AG04449 (cell line): ENCODE results near the gene SVEP1.

Experiments used
- CTCF ChIA-PET: fragments of 350-600 bp; formaldehyde crosslinking; extraction: SDS; loops from one replicate; lab custom pipeline; 2021; ENCODE audit warnings: antibody characterized with exemption; lab: Yijun Ruan, JAX
- POLR2A ChIA-PET: fragments of 400-600, 350-600 bp; formaldehyde crosslinking; extraction: SDS; loops from one replicate; lab custom pipeline; 2020; ENCODE audit warnings: antibody characterized with exemption, inconsistent platforms; lab: Yijun Ruan, JAX
- DNase-seq: peaks from one replicate; pipeline ENCODE4 v3.0.0-alpha.2; 2010; ENCODE audit warnings: low read depth, low spot score
- H3K4me3 ChIP-seq: 2 replicates; pipeline ENCODE4 v1.5.1; 2011; ENCODE audit warnings: low read depth, mild to moderate bottlenecking, control low read depth, low read length
- CTCF ChIP-seq: IDR thresholded peaks from one replicate; pipeline ENCODE4 v1.5.1; 2011; ENCODE audit warnings: mild to moderate bottlenecking, moderate library complexity, low read length, control low read depth, inconsistent platforms; ENCODE audit not compliant: insufficient read depth; ENCODE audit errors: missing control alignments

SVEP1 gene

DNA sequence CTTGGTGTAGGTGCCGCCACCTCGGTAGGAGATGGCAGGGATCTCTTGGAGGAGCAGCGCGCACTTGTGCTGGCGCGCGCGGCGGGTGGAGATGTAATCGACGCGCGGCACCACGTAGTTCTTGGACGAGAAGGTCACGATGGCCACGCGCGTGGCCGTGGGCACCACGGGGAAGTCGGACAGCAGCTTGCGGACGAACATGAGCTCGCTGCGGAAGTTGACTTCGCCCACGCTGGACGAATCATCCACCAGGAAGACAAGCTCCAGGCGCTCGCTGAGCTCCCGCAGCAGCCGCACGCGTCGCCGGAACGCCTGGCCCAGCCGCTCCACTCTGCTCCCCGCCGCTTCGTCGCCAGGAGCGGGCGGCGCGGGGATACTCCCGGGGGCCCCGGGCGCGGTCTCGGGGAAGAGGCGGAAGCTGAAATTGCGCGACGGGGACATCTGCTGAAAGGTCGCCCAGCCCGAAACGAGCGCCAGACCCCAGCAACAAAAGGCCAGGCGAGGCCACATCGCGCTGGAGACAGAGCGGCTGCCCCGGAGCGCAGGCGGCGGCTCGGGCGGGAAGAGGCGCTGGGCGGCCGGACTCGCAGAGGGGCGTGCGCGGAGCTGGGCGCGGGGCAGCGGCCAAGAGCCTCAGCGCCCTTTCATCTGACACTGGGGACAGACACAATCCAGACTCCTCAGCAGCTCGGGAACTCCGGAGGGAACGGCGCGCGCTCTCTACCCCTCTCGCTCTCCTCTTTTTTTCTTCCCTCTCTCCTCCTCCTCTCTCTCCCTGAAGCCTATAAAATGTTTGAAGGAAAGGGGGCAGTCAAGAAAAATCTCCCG, at the start of gene SVEP1:
Gene SVEP1 (minus strand): TSS at position 708 of the 828 bp plus-strand sequence. CDS start 198 bp downstream, at position 510.
- POLR2A ChIA-PET, result interaction anchor here (0.9 kb wide), 1 partner anchor 44 kb away, joined by 3 read pairs; no protein-coding TSS in a partner anchor
- peak within 1 kb of the TSS; percentile 64 for H3K4me3 ChIP-seq
- TF ChIP-seq CTCF, result no peak
- DNase-seq, result no peak
- CTCF ChIA-PET, result interaction anchor here (1.8 kb wide), 1 partner anchor 11 kb away, joined by 5 read pairs; no protein-coding TSS in a partner anchor

DNA sequence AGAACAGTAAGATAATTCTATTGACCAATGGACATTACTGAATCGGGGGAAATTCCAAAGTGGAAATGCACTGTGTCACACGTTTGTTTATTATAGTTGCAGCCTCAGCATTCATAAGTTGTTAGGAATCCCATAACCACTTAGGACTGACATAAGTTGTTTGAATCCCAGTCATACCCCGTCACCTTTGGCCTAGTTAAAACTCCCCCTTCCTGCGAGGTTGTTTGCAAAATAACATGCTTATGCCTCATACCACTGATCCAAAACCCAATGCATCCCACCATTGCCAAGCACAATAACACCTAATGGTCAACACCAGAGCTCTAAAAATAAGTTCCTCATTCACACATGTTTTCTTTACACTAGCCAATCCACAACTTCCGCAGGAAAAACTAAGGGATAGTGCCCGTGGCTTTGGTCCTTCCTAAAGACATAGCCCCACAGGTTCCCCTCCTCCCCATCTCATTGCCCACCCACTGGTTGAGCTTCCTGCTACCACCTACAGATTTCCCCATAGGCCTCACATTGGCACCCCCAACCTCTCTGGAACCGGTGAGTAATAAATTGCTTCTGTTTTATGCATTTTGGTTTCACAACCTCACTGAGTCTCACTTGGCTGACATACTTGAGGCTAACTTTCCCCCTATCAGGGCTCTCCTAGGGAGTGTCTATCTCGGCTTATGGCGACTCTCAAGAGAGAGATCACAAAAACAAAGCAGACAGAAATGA, 46.7 kb upstream of the SVEP1 start:
- POLR2A ChIA-PET, result no interaction called here
- no peak for TF ChIP-seq CTCF
- no peak overlapping the region for H3K4me3 ChIP-seq
- DNase-seq, result peak; percentile 92
- CTCF ChIA-PET, result interaction anchor here (1.0 to 1.5 kb wide), 2 partner anchors 193 to 199 kb away, joined by 3 to 7 read pairs; no protein-coding TSS in a partner anchor

DNA sequence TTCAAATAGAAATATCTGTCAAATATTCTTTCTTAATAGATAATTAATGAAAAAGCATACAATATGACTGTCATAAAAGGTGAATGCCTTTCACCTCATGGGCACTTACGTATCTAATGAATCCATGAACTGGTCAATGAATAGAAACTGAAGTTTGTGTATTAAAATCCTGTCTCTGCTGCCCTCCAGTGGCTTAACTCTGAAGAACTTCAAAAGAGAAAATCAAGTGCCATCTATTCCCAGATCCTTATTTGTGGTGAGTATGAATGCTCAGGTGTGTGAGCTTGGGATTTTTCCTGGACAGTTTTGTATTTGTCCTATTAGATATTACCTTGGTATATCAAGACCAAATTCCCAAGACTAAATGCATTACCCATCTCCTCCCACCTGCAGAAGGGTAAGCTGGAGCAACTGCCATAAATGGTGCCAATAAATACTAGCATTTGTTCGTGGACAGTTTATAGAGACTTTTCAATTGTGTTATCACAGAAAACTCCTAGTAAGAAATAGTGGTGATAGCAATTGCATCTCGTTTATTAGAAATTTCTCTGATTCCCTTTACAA, 44.0 kb upstream of the SVEP1 start:
- ChIA-PET POLR2A (interaction anchor here (0.6 to 1.5 kb wide), 2 partner anchors 44 to 413 kb away, joined by 3 read pairs; partner anchors contain the start of gene SVEP1), CTCF (interaction anchor here (0.6 to 2.8 kb wide), 42 partner anchors 11 to 684 kb away, joined by 3 to 57 read pairs (median 3); partner anchors contain the start of gene TXN)
- no peak for DNase-seq
- no peak overlapping the region for H3K4me3 ChIP-seq
- TF ChIP-seq CTCF, result peak; percentile 27

- no peak for DNase-seq
- ChIA-PET CTCF (interaction anchor here (0.9 to 2.8 kb wide), 4 partner anchors 36 to 315 kb away, joined by 3 to 57 read pairs (median 4); no protein-coding TSS in a partner anchor), POLR2A (no interaction called here)
- TF ChIP-seq CTCF, result no peak
- H3K4me3 ChIP-seq, result no peak overlapping the region
These were observed 42.8 kb upstream of the SVEP1 start for GRCh38 chr9:110622368-110622767.

- TF ChIP-seq CTCF, result no peak
- ChIA-PET CTCF (interaction anchor here (0.7 to 6.2 kb wide), 5 partner anchors 167 to 438 kb away, joined by 3 to 44 read pairs (median 3); no protein-coding TSS in a partner anchor), POLR2A (interaction anchor here (1.0 kb wide), 1 partner anchor 364 kb away, joined by 3 read pairs; no protein-coding TSS in a partner anchor)
- DNase-seq, result no peak
- H3K4me3 ChIP-seq, result no peak overlapping the region
These were observed 41.2 kb upstream of the SVEP1 start for GRCh38 chr9:110620726-110621125.
